Stimulated activated CD4-positive, alpha-beta T cell treated with anti-CD3 and anti-CD28 coated beads, Interleukin-1b, Interleukin-23, amount 100 ng/mL, for 24 hours (primary cell): Measurements from ENCODE around the gene LAMTOR4.
"Not testable (repeated sequence)": the region's sequence is repeated elsewhere in the genome, so short reads cannot be mapped to it uniquely, and the experiment has no call there.

ENCODE experiments used
- DNase-seq, 4 experiments: peaks; one replicate each; pipeline ENCODE4 v3.0.0-alpha.2; 2020; ENCODE audit warnings: low read depth in 4 of 4, low spot score in 1 of 4

Gene LAMTOR4

DNA sequence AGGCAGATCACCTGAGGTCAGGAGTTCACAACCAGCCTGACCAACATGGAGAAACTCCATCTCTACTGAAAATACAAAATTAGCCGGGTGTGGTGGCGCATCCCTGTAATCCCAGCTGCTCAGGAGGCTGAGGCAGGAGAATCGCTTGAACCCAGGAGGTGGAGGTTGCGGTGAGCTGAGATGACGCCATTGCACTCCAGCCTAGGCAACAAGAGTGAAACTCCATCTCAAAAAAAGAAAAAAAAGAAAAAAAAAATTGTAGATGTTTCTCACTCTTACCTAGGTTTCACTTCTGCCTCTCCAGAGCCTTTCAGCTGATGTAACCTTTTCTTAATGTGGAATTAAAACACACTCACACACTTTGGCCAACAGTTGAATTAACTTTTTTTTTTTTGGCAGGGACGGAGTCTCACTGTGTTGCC, 47.2 kb downstream of the LAMTOR4 start:
- DNase-seq, result not testable (repeated sequence)

DNA sequence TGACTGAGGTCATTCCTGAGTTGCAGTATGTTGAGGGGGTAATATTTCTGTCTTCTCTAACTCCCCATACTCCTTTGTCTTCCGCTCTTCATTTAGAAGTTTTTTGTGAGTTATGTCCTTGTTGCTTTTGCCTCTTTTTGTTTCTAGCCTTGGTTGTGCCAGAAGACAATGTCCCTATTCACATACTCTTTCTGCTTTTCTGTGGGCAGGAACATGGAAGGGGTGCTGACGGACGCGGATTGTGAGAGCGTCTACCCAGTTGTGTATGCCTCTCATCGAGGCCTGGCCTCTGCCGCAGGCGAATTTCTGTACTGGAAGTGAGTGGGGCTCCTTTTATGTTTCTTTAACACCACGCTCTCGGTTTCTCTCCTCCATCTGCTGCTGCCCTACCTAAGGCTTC, 49.5 kb downstream of the LAMTOR4 start:
- DNase-seq, result no peak

DNA sequence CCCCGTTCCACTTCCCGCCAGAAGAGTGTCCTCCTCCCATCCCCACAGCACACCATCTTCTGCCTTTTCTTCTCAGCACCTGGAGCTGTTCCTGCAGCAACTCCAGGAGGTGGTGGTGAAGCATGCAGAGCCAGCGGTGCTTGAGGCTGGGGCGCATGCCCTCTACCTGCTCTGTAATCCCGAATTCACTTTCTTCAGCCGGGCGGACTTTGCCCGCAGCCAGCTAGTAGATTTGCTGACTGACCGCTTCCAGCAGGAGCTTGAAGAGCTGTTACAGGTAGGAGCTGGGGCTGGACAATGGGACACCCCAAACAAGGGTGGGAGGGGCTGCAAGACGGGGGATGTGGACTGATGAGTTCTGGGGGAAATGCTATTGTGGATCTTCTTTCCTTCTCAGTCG, 52.0 kb downstream of the LAMTOR4 start:
- DNase-seq, result no peak
